Neural progenitor cell (in vitro differentiated cells): ENCODE measurements around the gene SPSB4.

Experiments used
- EZH2 ChIP-seq: fragments of 200-600 bp; sonication (generic); IDR thresholded peaks from 2 replicates; pipeline ENCODE4 v1.6.1; 2017; ENCODE audit warnings: antibody characterized with exemption, mild to moderate bottlenecking, moderate library complexity
- TF ChIP-seq, protein P1 (sequence below): fragments of 200-600 bp; sonication (generic); IDR thresholded peaks from 2 replicates; pipeline ENCODE4 v1.5.1; 2017; ENCODE audit warnings: antibody characterized with exemption, mild to moderate bottlenecking

DNA sequence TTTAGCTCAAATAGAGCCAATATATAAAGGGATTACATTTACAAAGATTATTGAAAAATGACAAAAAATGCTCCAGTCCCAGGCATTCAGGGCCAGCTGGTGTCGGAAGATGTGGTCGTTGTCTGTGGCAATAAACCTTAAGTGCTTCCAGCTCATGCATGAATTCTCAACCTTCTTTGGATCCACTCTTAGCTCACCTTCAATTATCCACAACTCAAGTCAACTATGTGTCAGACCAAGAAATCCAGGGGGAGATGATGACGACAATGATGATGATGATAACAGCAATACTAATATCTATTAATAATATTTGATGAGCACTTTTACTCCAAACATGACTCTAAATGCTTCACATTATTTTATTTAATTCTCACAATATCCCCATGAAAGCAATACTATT, 126.9 kb downstream of the SPSB4 start:
- TF ChIP-seq, protein P1, sequence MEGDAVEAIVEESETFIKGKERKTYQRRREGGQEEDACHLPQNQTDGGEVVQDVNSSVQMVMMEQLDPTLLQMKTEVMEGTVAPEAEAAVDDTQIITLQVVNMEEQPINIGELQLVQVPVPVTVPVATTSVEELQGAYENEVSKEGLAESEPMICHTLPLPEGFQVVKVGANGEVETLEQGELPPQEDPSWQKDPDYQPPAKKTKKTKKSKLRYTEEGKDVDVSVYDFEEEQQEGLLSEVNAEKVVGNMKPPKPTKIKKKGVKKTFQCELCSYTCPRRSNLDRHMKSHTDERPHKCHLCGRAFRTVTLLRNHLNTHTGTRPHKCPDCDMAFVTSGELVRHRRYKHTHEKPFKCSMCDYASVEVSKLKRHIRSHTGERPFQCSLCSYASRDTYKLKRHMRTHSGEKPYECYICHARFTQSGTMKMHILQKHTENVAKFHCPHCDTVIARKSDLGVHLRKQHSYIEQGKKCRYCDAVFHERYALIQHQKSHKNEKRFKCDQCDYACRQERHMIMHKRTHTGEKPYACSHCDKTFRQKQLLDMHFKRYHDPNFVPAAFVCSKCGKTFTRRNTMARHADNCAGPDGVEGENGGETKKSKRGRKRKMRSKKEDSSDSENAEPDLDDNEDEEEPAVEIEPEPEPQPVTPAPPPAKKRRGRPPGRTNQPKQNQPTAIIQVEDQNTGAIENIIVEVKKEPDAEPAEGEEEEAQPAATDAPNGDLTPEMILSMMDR: no peak
- no peak for TF ChIP-seq EZH2
